Measurements from ENCODE around the gene GARNL3. TPM values are rescaled to one million over a fixed set of nuclear protein-coding genes. Genes with fewer than 3 reads are reported as not detected.

The GARNL3 gene
- total and polyA plus RNA-seq, 2 experiments from 2014 or later, result 9.5 to 10.5 TPM

- peaks cover 16% of the 10 kb centered on the region for H3K4me1 ChIP-seq (ENCODE audit: insufficient read depth)
- no peaks in the 10 kb centered on the region for H3K36me3 ChIP-seq (replicated peaks; ENCODE audit: insufficient read depth, low read depth)
- H3K9me3 ChIP-seq (ENCODE audit: low read depth), result no peaks in the 10 kb centered on the region
- no peaks in the 10 kb centered on the region for H3K9me2 ChIP-seq (replicated peaks; ENCODE audit: insufficient read depth)
- H2AFZ ChIP-seq, result no peak overlapping the region
- no peak for DNase-seq (ENCODE audit: low spot score)
- 74% methylated on average over 5 of the region's 5 CpGs for WGBS (ENCODE audit: low lambda C conversion rate, missing lambda C conversion rate)
- no peak overlapping the region for H3K27ac ChIP-seq
- no peaks in the 10 kb centered on the region for H3K27me3 ChIP-seq
- TF ChIP-seq EZH2phosphoT487 (IDR thresholded peaks at IDR 0.05; ENCODE audit: low read depth, severe bottlenecking, unreplicated experiment) (no peak), EZH2 (IDR thresholded peaks at IDR 0.05; ENCODE audit: borderline replicate concordance) (no peak), CTCF (IDR thresholded peaks at IDR 0.05; ENCODE audit: poor library complexity) (no peak)
- no peak overlapping the region for H3K4me2 ChIP-seq
- H4K20me1 ChIP-seq (ENCODE audit: insufficient read depth, poor library complexity, severe bottlenecking), result no peaks in the 10 kb centered on the region
- no peaks in the 10 kb centered on the region for H3K79me2 ChIP-seq
- no peak overlapping the region for H3K4me3 ChIP-seq
Observed at GRCh38 chr9:127316586-127317323, 52.2 kb downstream of the GARNL3 start.

- 38% methylated on average over 5 of the region's 5 CpGs for WGBS (ENCODE audit: low lambda C conversion rate, missing lambda C conversion rate)
- Histone ChIP-seq H3K9me2 (replicated peaks; ENCODE audit: insufficient read depth) (no peaks in the 10 kb centered on the region), H3K79me2 (no peaks in the 10 kb centered on the region), H4K20me1 (ENCODE audit: insufficient read depth, poor library complexity, severe bottlenecking) (no peaks in the 10 kb centered on the region), H3K9me3 (ENCODE audit: low read depth) (no peaks in the 10 kb centered on the region), H3K27me3 (no peaks in the 10 kb centered on the region), H3K4me3 (no peak overlapping the region), H3K4me1 (ENCODE audit: insufficient read depth) (peaks cover 11% of the 10 kb centered on the region), H3K36me3 (replicated peaks; ENCODE audit: insufficient read depth, low read depth) (no peaks in the 10 kb centered on the region), H3K27ac (peak overlapping the region; percentile 60), H3K4me2 (no peak overlapping the region), H2AFZ (no peak overlapping the region)
- DNase-seq (ENCODE audit: low spot score), result peak; percentile 54
- no peak for TF ChIP-seq EZH2 (IDR thresholded peaks at IDR 0.05; ENCODE audit: borderline replicate concordance)
- TF ChIP-seq CTCF (IDR thresholded peaks at IDR 0.05; ENCODE audit: poor library complexity), result no peak
- TF ChIP-seq EZH2phosphoT487 (IDR thresholded peaks at IDR 0.05; ENCODE audit: low read depth, severe bottlenecking, unreplicated experiment), result no peak
Observed at GRCh38 chr9:127318651-127319167, 54.1 kb downstream of the GARNL3 start.

DNA sequence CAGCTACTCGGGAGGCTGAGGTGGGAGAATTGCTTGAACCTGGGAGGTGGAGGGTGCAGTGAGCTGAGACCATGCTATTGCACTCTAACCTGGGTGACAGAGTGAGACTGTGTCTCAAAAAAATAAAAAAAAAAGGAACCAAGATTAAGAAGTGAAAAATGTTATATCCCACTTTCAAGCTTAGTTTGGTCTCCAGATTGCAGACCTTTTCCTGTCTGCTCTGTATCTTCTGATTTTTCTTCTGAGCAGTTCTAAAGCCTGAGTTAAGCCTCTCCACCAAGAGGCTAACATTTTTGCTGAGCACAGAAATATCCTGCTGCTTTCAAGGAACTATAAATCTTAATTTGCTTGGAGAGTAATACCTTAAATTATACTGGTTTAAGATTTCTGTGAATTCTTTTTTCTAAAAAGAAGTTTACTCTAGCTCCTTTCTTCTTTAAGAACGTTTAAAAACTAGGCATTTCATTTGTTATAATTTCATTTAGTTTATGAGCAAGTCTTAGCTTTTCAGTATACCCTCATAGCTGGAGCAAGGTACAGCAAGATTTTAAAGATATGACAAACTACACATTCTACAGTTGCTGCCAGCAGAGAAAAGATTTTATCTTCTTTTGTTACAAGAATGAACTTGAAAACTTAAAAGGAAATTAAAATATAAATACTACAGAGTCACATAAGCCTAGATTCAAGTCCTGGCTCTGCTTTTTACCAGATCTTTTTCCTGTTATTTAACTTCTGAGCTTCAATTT is 55.0 kb downstream of the GARNL3 start:
- H3K4me3 ChIP-seq, result no peak overlapping the region
- TF ChIP-seq EZH2 (IDR thresholded peaks at IDR 0.05; ENCODE audit: borderline replicate concordance), result no peak
- no peak for TF ChIP-seq EZH2phosphoT487 (IDR thresholded peaks at IDR 0.05; ENCODE audit: low read depth, severe bottlenecking, unreplicated experiment)
- TF ChIP-seq CTCF (IDR thresholded peaks at IDR 0.05; ENCODE audit: poor library complexity), result no peak
- no peaks in the 10 kb centered on the region for H3K9me2 ChIP-seq (replicated peaks; ENCODE audit: insufficient read depth)
- no peaks in the 10 kb centered on the region for H3K9me3 ChIP-seq (ENCODE audit: low read depth)
- peak overlapping the region; percentile 60 for H3K27ac ChIP-seq
- 66% methylated on average over 2 of the region's 2 CpGs for WGBS (ENCODE audit: low lambda C conversion rate, missing lambda C conversion rate)
- no peak overlapping the region for H3K4me2 ChIP-seq
- no peak for DNase-seq (ENCODE audit: low spot score)
- H4K20me1 ChIP-seq (ENCODE audit: insufficient read depth, poor library complexity, severe bottlenecking), result no peaks in the 10 kb centered on the region
- H3K36me3 ChIP-seq (replicated peaks; ENCODE audit: insufficient read depth, low read depth), result no peaks in the 10 kb centered on the region
- no peak overlapping the region for H2AFZ ChIP-seq
- no peaks in the 10 kb centered on the region for H3K79me2 ChIP-seq
- no peaks in the 10 kb centered on the region for H3K27me3 ChIP-seq
- peaks cover 11% of the 10 kb centered on the region for H3K4me1 ChIP-seq (ENCODE audit: insufficient read depth)

Data from hepatocyte (in vitro differentiated cells).